Skeletal muscle tissue (tissue), 4 donors: ENCODE results near the gene MRPS34. TPM values are rescaled to one million over a fixed set of nuclear protein-coding genes. Genes with fewer than 3 reads are reported as not detected.

Experiments
- H3K27ac ChIP-seq: one replicate; pipeline ENCODE4 v1.7.0; 2013; ENCODE audit warnings: mild to moderate bottlenecking, low read depth, low read length, inconsistent platforms
- H3K27me3 ChIP-seq, 3 donors: one replicate each; pipeline ENCODE4 v1.7.0; 2013; ENCODE audit warnings: low read length in 3 of 3; ENCODE audit not compliant: control insufficient read depth in 3 of 3, insufficient read depth in 3 of 3
- H3K36me3 ChIP-seq, 3 donors: one replicate each; pipeline ENCODE4 v1.7.0; 2013; ENCODE audit warnings: low read length in 3 of 3; ENCODE audit not compliant: control insufficient read depth in 3 of 3, insufficient read depth in 3 of 3
- H3K4me1 ChIP-seq, 3 donors: one replicate each; pipeline ENCODE4 v1.7.0; 2013; ENCODE audit warnings: low read length in 3 of 3, mild to moderate bottlenecking in 3 of 3; ENCODE audit not compliant: control insufficient read depth in 3 of 3, insufficient read depth in 3 of 3
- H3K4me3 ChIP-seq, 3 donors: one replicate each; pipeline ENCODE4 v1.7.0; 2013; ENCODE audit warnings: low read length in 3 of 3
- H3K9ac ChIP-seq, 3 donors: one replicate each; pipeline ENCODE4 v1.7.0; 2013; ENCODE audit warnings: low read length in 3 of 3, mild to moderate bottlenecking in 3 of 3, moderate library complexity in 2 of 3, low read depth in 1 of 3
- H3K9me3 ChIP-seq, 3 donors: one replicate each; pipeline ENCODE4 v1.7.0; 2013; ENCODE audit warnings: low read length in 3 of 3; ENCODE audit not compliant: control insufficient read depth in 3 of 3
- total RNA-seq: library from RNA; depleted of rRNA; stranded (reverse); fragments of >200 nt; gene quantifications from one replicate; pipeline ENCODE4 v1.2.3, GENCODE V29; 2014
- donor health status: Osteomylitis.

MRPS34 gene
- total RNA-seq, 1 donor from 2014 or later = 17.7 TPM

DNA sequence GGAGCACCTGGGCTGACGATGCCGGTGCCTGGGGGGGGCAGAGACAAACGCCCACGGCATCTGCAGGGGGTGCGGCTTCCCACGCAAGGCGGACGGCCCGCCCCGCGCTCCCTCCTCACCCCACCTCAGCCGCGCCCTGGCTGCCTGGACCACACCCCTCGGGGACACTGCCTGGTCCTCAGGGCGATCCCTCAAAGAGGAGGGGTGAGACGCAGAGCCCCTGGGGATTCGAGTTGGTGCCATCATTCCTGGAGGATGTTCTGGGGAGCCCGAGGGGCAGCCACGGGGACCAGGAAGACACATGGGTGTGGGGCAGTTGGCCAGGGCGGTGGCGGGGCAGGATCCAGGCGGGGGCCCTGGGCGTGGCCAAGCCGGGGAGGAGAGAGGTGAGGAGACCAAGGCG lies 16.7 kb upstream of the MRPS34 start:
- peaks cover 20 to 36% (median 23%) of the 10 kb centered on the region in 3 donors for H3K36me3 ChIP-seq
- H3K4me3 ChIP-seq = no peak overlapping the region

GRCh38 chr16:1788708-1789100 lies 15.8 kb upstream of the MRPS34 start:
- H3K9me3 ChIP-seq = no peaks in the 10 kb centered on the region
- H3K27me3 ChIP-seq = no peaks in the 10 kb centered on the region
- H3K36me3 ChIP-seq = peaks cover 20 to 36% (median 23%) of the 10 kb centered on the region in 3 donors
- no peak overlapping the region for H3K4me3 ChIP-seq
- H3K9ac ChIP-seq = no peak overlapping the region
- H3K4me1 ChIP-seq = peaks cover 13 to 22% (median 14%) of the 10 kb centered on the region in 3 donors
- H3K27ac ChIP-seq = no peak overlapping the region

More for the DNA sequence above, 16.7 kb upstream of the MRPS34 start:
- Histone ChIP-seq H3K27ac (no peak overlapping the region), H3K9ac (no peak overlapping the region), H3K9me3 (no peaks in the 10 kb centered on the region), H3K27me3 (no peaks in the 10 kb centered on the region), H3K4me1 (peaks cover 8 to 14% (median 8%) of the 10 kb centered on the region in 3 donors)

GRCh38 chr16:1788095-1788707 lies 15.3 kb upstream of the MRPS34 start:
- Histone ChIP-seq H3K4me3 (no peak overlapping the region), H3K27me3 (no peaks in the 10 kb centered on the region), H3K9me3 (no peaks in the 10 kb centered on the region), H3K9ac (no peak overlapping the region), H3K4me1 (peaks cover 13 to 27% (median 18%) of the 10 kb centered on the region in 3 donors), H3K36me3 (peaks cover 20 to 36% (median 23%) of the 10 kb centered on the region in 3 donors), H3K27ac (no peak overlapping the region)

DNA sequence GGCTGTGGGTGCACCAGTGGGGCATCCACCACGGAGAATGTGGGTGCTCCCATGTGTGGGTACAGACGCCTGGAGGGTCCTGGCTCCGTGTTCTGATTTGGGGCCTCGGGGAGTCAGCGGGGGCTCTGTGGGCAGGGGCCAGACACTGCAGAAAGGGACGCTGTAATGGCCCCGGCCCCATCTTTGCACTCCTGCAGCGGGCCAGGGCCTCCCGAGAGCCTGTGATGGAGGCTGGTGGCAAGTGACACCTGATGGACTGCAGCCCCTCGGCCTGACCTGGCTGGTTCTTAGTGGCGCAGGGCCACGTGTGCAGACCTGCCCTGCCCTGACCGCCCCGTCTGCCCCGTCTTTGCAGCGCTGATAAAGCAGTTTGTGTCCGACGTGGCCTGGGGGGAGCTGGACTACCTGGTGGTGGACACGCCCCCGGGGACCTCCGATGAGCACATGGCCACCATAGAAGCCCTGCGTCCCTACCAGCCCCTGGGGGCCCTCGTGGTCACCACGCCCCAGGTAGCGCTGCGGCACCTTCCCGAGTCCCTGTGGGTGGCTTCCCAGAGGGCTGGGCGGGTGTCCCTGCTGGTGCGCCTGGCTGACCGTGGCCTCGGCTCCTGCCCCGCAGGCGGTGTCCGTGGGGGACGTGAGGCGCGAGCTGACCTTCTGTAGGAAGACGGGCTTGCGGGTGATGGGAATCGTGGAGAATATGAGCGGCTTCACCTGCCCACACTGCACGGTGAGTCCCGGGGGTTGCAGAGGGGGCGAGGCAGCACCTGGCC lies 14.6 kb upstream of the MRPS34 start:
- peaks cover 20 to 35% (median 23%) of the 10 kb centered on the region in 3 donors for H3K36me3 ChIP-seq
- H3K9ac ChIP-seq = no peak overlapping the region
- peaks cover 13 to 27% (median 18%) of the 10 kb centered on the region in 3 donors for H3K4me1 ChIP-seq
- no peak overlapping the region for H3K27ac ChIP-seq
- no peak overlapping the region for H3K4me3 ChIP-seq
- no peaks in the 10 kb centered on the region for H3K27me3 ChIP-seq
- H3K9me3 ChIP-seq = no peaks in the 10 kb centered on the region

- H3K9ac ChIP-seq = no peak overlapping the region
- no peak overlapping the region for H3K27ac ChIP-seq
- no peak overlapping the region for H3K4me3 ChIP-seq
- peaks cover 20 to 34% (median 23%) of the 10 kb centered on the region in 3 donors for H3K36me3 ChIP-seq
- H3K9me3 ChIP-seq = no peaks in the 10 kb centered on the region
- peaks cover 13 to 27% (median 18%) of the 10 kb centered on the region in 3 donors for H3K4me1 ChIP-seq
- no peaks in the 10 kb centered on the region for H3K27me3 ChIP-seq
Observed at GRCh38 chr16:1787056-1787321, 14.1 kb upstream of the MRPS34 start.

GRCh38 chr16:1786242-1787055 lies 13.5 kb upstream of the MRPS34 start:
- Histone ChIP-seq H3K36me3 (peaks cover 20 to 34% (median 23%) of the 10 kb centered on the region in 3 donors), H3K27me3 (no peaks in the 10 kb centered on the region), H3K4me1 (peaks cover 18 to 32% (median 21%) of the 10 kb centered on the region in 3 donors), H3K9ac (no peak overlapping the region), H3K4me3 (no peak overlapping the region), H3K27ac (no peak overlapping the region), H3K9me3 (no peaks in the 10 kb centered on the region)

GRCh38 chr16:1785846-1786170 lies 12.9 kb upstream of the MRPS34 start:
- no peak overlapping the region for H3K9ac ChIP-seq
- no peak overlapping the region for H3K27ac ChIP-seq
- peaks cover 24 to 38% (median 28%) of the 10 kb centered on the region in 3 donors for H3K4me1 ChIP-seq
- H3K36me3 ChIP-seq = peaks cover 20 to 37% (median 27%) of the 10 kb centered on the region in 3 donors
- H3K4me3 ChIP-seq = no peak overlapping the region
- H3K9me3 ChIP-seq = no peaks in the 10 kb centered on the region
- no peaks in the 10 kb centered on the region for H3K27me3 ChIP-seq

DNA sequence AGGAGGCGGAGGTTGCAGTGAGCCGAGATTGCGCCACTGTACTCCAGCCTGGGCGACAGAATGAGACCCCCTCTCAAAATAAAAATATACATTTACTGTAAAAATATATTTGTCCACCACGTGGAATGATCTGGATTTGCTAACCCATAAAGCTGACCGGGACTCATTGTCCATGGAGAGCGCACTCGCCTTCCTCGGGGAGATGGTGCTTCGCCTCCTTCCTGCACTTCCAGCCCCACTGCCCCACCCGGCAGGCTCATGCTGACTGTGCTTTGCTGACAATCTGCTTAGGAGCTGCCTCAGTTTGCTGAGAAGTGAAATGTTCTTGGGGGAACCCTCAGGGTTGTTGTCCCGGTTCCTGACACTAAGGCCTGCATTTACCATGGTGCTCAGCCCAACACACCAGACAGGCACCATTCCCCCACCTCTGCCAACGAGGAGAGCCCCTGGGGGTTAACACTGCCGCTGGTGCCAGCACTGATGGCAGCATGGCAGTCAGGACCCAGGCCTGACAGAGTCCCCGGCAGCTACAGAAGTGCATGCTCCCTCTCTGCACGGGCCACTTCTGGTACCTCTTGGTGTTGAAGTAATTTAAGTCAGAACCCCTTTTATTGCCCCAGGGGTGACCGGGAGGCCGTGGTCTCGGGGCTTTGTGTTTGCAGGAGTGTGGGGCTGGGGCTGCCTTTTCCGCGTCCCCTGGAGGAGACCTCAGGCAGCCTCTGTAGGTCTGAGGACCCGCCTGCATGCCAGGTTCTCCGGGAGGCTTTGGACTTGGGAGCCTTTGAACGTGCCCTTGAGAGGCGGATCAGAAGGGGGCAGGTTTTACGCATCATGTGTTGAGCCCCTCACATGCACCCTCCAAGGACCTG lies 12.3 kb upstream of the MRPS34 start:
- Histone ChIP-seq H3K9ac (peak overlapping the region in 1 of 3 donors; percentile 33), H3K4me3 (no peak overlapping the region), H3K9me3 (no peaks in the 10 kb centered on the region), H3K27ac (no peak overlapping the region), H3K36me3 (peaks cover 18 to 38% (median 32%) of the 10 kb centered on the region in 3 donors), H3K4me1 (peaks cover 28 to 44% (median 34%) of the 10 kb centered on the region in 3 donors), H3K27me3 (no peaks in the 10 kb centered on the region)

DNA sequence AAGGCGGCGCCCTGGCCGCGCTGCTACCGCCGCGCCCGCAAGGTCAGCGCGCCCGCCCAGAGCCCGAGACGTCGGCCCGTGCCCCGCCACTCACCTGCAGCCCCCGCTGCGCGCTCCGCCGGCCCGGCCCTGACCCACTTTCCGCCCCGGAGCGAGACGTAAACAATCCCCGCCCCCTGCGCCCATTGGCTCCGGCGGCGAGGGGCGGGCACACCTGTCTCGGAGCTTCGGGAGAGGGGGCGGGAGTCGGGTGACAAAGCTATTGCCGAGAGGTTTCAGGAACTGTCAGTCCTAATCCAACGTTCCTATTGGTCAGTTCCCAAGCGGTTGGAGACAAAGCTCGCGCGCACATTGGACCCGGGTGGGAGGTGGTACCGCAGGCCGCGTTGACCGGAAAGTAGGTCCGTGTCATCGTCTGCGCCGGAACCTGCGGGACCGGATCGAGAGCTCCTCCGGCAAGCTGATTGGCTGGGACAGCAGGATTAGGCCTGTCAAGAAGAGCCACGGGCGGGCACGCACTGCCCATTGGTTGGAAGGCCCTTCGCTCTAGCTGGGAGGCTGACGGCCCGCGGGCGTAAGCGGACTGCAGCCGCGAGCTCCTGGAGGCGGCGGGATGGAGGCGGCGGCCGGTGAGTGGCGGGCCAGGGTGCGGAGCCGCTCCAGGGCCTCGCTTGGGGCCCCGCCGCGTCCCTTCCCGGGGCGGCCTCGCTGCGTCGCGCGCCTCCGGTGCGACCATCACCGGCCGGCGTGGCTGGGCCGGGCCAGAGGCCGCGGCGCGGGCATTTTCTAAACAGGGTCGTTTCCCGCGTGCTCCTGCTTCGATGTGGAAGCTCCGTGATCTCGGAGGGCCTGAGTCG lies 9.7 kb upstream of the MRPS34 start, which contains the start of the genes NUBP2 and SPSB3:
Gene NUBP2, plus strand, starts transcription at position 553 of the 857 bp plus-strand sequence. Its CDS starts 61 bp downstream, at position 614.
Gene SPSB3, minus strand, starts transcription at position 164 of the 857 bp plus-strand sequence. CDS start 1,088 bp downstream, outside the sequence.
- peak within 1 kb of the TSS; percentile 80 for H3K27ac ChIP-seq
- H3K9ac ChIP-seq = peak within 1 kb of the TSS; percentile 82 to 92 (median 90)
- H3K9me3 ChIP-seq = no peaks in the 10 kb centered on the region
- peak within 1 kb of the TSS; percentile 88 to 89 (median 88) for H3K4me3 ChIP-seq
- peaks cover 32 to 58% (median 42%) of the 10 kb centered on the region in 3 donors for H3K4me1 ChIP-seq
- no peaks in the 10 kb centered on the region for H3K27me3 ChIP-seq
- peaks cover 23 to 42% (median 41%) of the 10 kb centered on the region in 3 donors for H3K36me3 ChIP-seq
